ENCODE measurements around the gene TEX38.

GRCh38 chr1:46656643-46657042 is 15.0 kb upstream of the TEX38 start:
- TF ChIP-seq EZH2phosphoT487 (IDR thresholded peaks at IDR 0.05; ENCODE audit: insufficient read depth, low read depth) (no peak), EZH2 (IDR thresholded peaks at IDR 0.05; ENCODE audit: insufficient read depth, poor library complexity, severe bottlenecking) (no peak)
